ENCODE measurements around the gene NFE2L3.

Gene NFE2L3

GRCh38 chr7:26135551-26135950 is 16.4 kb upstream of the NFE2L3 start:
- no peak for TF ChIP-seq CTCF (IDR thresholded peaks at IDR 0.05; ENCODE audit: low read length, missing control alignments)
- no peak overlapping the region for H3K4me3 ChIP-seq (replicated peaks; ENCODE audit: low read depth, low read length)
- DNase-seq (ENCODE audit: low read depth) = no peak

DNA sequence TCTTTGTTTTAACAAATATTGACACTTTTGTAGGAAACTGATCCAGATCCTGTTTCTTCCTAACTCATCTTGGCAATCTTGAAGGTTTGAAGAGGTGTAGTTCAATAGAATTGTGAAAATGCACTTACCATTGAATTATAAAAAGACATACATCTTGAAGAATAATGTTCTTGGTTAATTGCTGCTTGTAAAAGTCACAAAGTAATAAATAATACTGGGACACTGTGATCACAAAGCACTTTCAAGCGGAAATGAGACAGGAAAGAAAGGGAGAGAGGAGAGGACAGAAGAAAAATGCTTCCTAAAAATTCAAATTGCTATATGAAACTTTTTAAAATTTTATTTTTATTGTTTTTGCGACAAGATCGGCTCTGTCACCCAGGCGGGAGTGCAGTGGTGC is 15.2 kb upstream of the NFE2L3 start:
- TF ChIP-seq CTCF (IDR thresholded peaks at IDR 0.05; ENCODE audit: low read length, missing control alignments) = no peak
- no peak for DNase-seq (ENCODE audit: low read depth)
- H3K4me3 ChIP-seq (replicated peaks; ENCODE audit: low read depth, low read length) = no peak overlapping the region

GRCh38 chr7:26140380-26140779 is 11.6 kb upstream of the NFE2L3 start:
- no peak overlapping the region for H3K4me3 ChIP-seq (replicated peaks; ENCODE audit: low read depth, low read length)
- DNase-seq (ENCODE audit: low read depth) = no peak
- TF ChIP-seq CTCF (IDR thresholded peaks at IDR 0.05; ENCODE audit: low read length, missing control alignments) = no peak

DNA sequence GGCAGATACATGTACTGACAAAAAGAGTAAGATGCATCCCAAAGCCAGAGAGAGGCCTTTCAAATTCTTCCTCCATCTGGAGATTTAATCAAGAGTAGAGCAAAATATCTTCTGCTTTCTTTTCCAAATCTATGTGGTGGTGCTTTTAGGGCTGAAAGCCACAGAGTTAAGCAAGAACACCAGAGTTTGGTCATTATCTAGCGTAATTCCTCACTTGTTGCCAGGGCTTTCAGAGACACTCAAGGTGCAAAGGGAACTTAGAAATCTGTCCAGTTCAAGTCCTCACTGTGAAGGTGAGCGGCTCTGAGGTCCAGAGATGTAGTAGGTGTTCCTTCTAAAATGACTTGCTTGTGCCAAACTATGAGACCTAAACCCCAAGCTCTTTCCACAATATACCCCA is 10.9 kb upstream of the NFE2L3 start:
- TF ChIP-seq CTCF (IDR thresholded peaks at IDR 0.05; ENCODE audit: low read length, missing control alignments) = no peak
- no peak for DNase-seq (ENCODE audit: low read depth)
- H3K4me3 ChIP-seq (replicated peaks; ENCODE audit: low read depth, low read length) = no peak overlapping the region

DNA sequence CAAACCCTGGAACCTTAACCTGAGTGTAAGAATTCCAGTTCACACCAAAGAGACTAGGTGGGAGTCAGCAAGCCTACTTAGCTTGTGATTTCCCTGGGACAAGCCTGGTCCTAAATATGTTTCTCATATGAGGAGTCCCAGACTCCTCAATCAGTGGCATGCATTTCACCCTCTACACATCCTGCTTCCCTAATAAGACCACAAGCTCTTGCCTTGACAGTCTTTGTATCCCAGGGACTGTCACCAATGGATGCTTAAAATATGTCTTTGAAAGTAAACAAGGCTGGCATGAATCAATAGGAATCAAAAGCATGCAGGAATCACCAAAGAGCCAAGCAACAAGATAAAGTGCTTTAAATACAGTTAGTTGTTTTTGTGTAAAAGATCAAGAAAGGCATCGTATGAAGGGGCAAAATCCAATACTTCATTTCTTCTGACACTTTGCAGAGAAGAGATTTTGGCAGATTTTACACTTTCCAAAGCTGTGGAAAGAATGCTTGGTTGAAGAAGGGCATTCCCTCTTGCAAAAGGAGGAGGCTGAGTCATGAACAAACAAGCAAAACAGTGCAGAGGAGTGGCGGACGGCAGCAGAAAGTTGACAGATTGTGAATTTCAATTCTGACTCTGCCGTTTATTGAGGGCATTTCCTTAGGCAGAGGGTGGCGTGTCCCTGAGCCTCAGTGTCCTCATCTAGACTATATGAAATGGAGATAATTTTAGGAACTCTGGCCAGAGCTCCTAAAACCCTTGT is 8.5 kb upstream of the NFE2L3 start:
- TF ChIP-seq CTCF (IDR thresholded peaks at IDR 0.05; ENCODE audit: low read length, missing control alignments) = no peak
- peak; percentile 65 for DNase-seq (ENCODE audit: low read depth)
- no peak overlapping the region for H3K4me3 ChIP-seq (replicated peaks; ENCODE audit: low read depth, low read length)

DNA sequence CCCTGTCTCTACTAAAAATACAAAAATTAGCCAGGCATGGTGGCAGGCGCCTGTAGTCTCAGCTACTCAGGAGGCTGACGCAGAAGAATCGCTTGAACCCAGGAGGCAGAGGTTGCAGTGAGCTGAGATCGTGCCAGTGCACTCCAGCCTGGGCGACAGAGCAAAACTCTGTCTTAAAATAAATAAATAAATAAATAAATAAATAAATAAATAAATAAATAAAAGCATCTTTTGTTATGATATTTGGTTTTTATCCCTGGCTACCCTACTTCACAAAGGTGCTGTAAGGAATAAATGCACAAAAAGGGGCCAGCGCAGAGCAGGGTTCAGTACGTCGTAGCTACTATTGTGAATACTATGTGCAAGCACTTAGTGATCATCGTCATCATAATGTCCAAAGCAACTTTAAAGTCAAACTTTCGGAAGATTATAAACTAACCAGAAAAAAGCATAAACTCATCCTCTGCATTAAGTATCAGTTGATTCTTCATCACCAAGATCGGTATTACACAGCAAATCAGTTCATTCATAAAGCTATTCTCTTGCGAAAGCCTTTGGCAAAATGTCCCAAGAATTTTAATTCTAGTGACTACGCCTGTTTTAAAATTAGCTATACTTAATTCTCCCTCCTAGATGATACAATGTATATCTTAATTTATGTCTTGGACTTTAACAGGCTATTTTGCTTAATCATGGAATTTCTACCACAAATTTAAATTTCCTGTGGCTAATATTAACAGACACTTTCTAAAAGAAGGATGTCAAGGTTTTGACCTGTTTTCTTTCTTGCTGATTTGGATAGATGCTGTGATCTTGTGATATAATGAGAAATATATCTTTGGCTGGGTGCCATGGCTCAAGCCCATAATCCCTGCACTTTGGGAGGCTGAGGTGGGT is 7.6 kb upstream of the NFE2L3 start:
- no peak overlapping the region for H3K4me3 ChIP-seq (replicated peaks; ENCODE audit: low read depth, low read length)
- no peak for TF ChIP-seq CTCF (IDR thresholded peaks at IDR 0.05; ENCODE audit: low read length, missing control alignments)
- DNase-seq (ENCODE audit: low read depth) = no peak
